HEK293 (cell line): ENCODE data around the gene KCTD10.

Experiments used
- CTCF ChIA-PET: fragments of 350-600 bp; formaldehyde crosslinking; extraction: SDS; loops from one replicate; lab custom pipeline; 2021; ENCODE audit warnings: antibody characterized with exemption; lab: Yijun Ruan, JAX
- POLR2A ChIA-PET: fragments of 300-600 bp; formaldehyde crosslinking; extraction: SDS; loops from one replicate; lab custom pipeline; 2020; ENCODE audit warnings: antibody characterized with exemption, inconsistent platforms; lab: Yijun Ruan, JAX
- H3K27ac ChIP-seq: fragments of 200-500 bp; sonication (Bioruptor generic); 2 replicates; pipeline ENCODE4 v1.5.1; 2014; ENCODE audit warnings: low read depth, low read length, control low read depth, inconsistent platforms; ENCODE audit errors: extremely low read depth
- H3K36me3 ChIP-seq, 2 experiments: fragments of 200-500 bp in 1 of 2; sonication (Bioruptor generic) in 1 of 2; 1 replicate in 1 of 2; 2 replicates in 1 of 2; pipeline ENCODE4 v1.5.1; 2014 to 2017; ENCODE audit warnings: inconsistent platforms in 2 of 2, low read length in 2 of 2; ENCODE audit not compliant: control insufficient read depth in 2 of 2, insufficient read depth in 1 of 2
- H3K4me1 ChIP-seq: fragments of 200-500 bp; sonication (Bioruptor generic); 2 replicates; pipeline ENCODE4 v1.5.1; 2014; ENCODE audit warnings: mild to moderate bottlenecking, low read length, inconsistent platforms; ENCODE audit not compliant: control insufficient read depth, insufficient read depth
- H3K4me3 ChIP-seq: 2 replicates; pipeline ENCODE4 v1.5.1; 2011; ENCODE audit warnings: low read depth, mild to moderate bottlenecking, control low read depth, low read length, moderate library complexity
- H3K9me3 ChIP-seq: fragments of 200-500 bp; sonication (Bioruptor generic); 2 replicates; pipeline ENCODE4 v1.5.1; 2014; ENCODE audit warnings: low read depth, low read length, inconsistent platforms; ENCODE audit not compliant: control insufficient read depth, insufficient read depth
- KLF9 ChIP-seq: fragments of 450-650 bp; formaldehyde crosslinking; IDR thresholded peaks from 2 replicates; pipeline ENCODE4 v1.5.1; 2016; ENCODE audit warnings: missing biosample characterization, missing genetic modification characterization, low read depth
- OSR2 ChIP-seq: fragments of 450-650 bp; formaldehyde crosslinking; IDR thresholded peaks from 2 replicates; pipeline ENCODE4 v1.5.1; 2016; ENCODE audit warnings: missing biosample characterization, missing genetic modification characterization
- PRDM1 ChIP-seq: fragments of 450-650 bp; formaldehyde crosslinking; IDR thresholded peaks from 2 replicates; pipeline ENCODE4; 2016; ENCODE audit warnings: missing biosample characterization, missing genetic modification characterization
- YY1 ChIP-seq: fragments of 450-650 bp; formaldehyde crosslinking; IDR thresholded peaks from 2 replicates; pipeline ENCODE4 v1.5.1; 2018; ENCODE audit warnings: missing biosample characterization, missing genetic modification characterization
- YY2 ChIP-seq: fragments of 450-650 bp; formaldehyde crosslinking; IDR thresholded peaks from 2 replicates; pipeline ENCODE4 v1.5.1; 2016; ENCODE audit warnings: missing biosample characterization, missing genetic modification characterization
- ZBTB21 ChIP-seq: fragments of 450-650 bp; formaldehyde crosslinking; IDR thresholded peaks from 2 replicates; pipeline ENCODE4 v1.5.1; 2017; ENCODE audit warnings: missing biosample characterization, missing genetic modification characterization
- ZIC2 ChIP-seq: fragments of 450-650 bp; formaldehyde crosslinking; IDR thresholded peaks from 2 replicates; pipeline ENCODE4 v1.5.1; 2016; ENCODE audit warnings: missing biosample characterization, missing genetic modification characterization
- ZNF114 ChIP-seq: fragments of 450-650 bp; formaldehyde crosslinking; IDR thresholded peaks from 2 replicates; pipeline ENCODE4 v1.5.0; 2017; ENCODE audit warnings: missing biosample characterization, missing genetic modification characterization
- ZNF175 ChIP-seq: fragments of 450-650 bp; formaldehyde crosslinking; IDR thresholded peaks from 2 replicates; pipeline ENCODE4 v1.5.1; 2016; ENCODE audit warnings: missing biosample characterization, missing genetic modification characterization
- ZNF521 ChIP-seq: fragments of 450-650 bp; formaldehyde crosslinking; IDR thresholded peaks from 2 replicates; pipeline ENCODE4 v1.5.1; 2017; ENCODE audit warnings: missing biosample characterization, mild to moderate bottlenecking, missing genetic modification characterization
- ZNF596 ChIP-seq: fragments of 450-650 bp; IDR thresholded peaks from 2 replicates; pipeline ENCODE4 v1.5.0; 2018; ENCODE audit warnings: missing biosample characterization, mild to moderate bottlenecking, missing genetic modification characterization, moderate library complexity
- ZNF654 ChIP-seq: fragments of 450-650 bp; formaldehyde crosslinking; IDR thresholded peaks from 2 replicates; pipeline ENCODE4 v1.5.1; 2016; ENCODE audit warnings: low read depth, missing biosample characterization, missing genetic modification characterization
- ZNF707 ChIP-seq: fragments of 450-650 bp; formaldehyde crosslinking; IDR thresholded peaks from 2 replicates; pipeline ENCODE4 v1.5.1; 2016; ENCODE audit warnings: missing biosample characterization, missing genetic modification characterization
- TF ChIP-seq, protein P1 (sequence below): fragments of 450-650 bp; formaldehyde crosslinking; conservative IDR thresholded peaks from 2 replicates; pipeline ENCODE4 v1.5.1; 2016; ENCODE audit warnings: low read depth, missing biosample characterization, missing genetic modification characterization
- TF ChIP-seq, protein P2 (sequence below): fragments of 450-650 bp; formaldehyde crosslinking; IDR thresholded peaks from 2 replicates; pipeline ENCODE4 v1.5.1; 2016; ENCODE audit warnings: missing biosample characterization, missing genetic modification characterization, borderline replicate concordance
- TF ChIP-seq, protein P3 (sequence below): fragments of 450-650 bp; formaldehyde crosslinking; IDR thresholded peaks from 2 replicates; pipeline ENCODE4 v1.5.1; 2016; ENCODE audit warnings: missing biosample characterization, missing genetic modification characterization, low read depth

KCTD10 gene

DNA sequence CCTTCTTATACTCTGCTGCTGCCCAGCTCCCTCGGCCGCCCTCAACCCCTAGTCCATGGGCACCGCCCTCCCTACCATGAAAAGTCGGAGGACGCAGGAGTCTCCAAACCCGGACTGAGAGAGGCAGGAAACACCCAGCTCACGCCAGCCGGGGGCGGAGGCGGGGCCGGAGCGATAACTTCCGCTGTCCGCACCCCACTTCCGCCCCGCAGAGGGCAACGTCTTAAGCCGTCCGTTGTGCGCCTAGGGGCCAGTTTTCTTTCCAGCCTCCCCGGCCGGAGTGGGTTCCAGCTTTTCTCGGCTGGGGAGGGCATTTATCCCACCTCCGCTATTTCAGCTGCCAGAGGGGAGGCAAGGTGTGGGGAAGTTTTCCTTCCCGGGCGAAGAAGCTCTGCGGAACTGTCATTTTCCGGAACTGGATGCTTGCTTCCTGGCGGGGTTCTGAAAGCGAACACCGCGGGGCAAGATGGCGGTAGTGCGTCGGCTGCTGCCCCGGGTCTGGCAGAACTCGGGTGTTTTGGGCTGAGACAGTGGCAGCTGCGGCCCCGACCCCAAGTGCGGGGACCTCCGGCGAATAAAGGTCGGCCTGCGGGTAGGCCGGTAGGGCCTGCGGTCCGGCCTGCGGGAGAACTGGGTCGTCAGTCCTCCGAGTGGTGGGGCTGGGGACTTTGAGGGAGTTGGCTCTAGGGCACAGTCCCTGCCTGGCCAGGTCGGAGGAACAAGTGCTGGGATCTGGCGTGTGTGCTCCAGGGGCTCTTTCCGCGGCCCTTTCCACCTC lies at the start of gene KCTD10, which contains the start of gene UBE3B (continued):
- TF ChIP-seq, protein P1, sequence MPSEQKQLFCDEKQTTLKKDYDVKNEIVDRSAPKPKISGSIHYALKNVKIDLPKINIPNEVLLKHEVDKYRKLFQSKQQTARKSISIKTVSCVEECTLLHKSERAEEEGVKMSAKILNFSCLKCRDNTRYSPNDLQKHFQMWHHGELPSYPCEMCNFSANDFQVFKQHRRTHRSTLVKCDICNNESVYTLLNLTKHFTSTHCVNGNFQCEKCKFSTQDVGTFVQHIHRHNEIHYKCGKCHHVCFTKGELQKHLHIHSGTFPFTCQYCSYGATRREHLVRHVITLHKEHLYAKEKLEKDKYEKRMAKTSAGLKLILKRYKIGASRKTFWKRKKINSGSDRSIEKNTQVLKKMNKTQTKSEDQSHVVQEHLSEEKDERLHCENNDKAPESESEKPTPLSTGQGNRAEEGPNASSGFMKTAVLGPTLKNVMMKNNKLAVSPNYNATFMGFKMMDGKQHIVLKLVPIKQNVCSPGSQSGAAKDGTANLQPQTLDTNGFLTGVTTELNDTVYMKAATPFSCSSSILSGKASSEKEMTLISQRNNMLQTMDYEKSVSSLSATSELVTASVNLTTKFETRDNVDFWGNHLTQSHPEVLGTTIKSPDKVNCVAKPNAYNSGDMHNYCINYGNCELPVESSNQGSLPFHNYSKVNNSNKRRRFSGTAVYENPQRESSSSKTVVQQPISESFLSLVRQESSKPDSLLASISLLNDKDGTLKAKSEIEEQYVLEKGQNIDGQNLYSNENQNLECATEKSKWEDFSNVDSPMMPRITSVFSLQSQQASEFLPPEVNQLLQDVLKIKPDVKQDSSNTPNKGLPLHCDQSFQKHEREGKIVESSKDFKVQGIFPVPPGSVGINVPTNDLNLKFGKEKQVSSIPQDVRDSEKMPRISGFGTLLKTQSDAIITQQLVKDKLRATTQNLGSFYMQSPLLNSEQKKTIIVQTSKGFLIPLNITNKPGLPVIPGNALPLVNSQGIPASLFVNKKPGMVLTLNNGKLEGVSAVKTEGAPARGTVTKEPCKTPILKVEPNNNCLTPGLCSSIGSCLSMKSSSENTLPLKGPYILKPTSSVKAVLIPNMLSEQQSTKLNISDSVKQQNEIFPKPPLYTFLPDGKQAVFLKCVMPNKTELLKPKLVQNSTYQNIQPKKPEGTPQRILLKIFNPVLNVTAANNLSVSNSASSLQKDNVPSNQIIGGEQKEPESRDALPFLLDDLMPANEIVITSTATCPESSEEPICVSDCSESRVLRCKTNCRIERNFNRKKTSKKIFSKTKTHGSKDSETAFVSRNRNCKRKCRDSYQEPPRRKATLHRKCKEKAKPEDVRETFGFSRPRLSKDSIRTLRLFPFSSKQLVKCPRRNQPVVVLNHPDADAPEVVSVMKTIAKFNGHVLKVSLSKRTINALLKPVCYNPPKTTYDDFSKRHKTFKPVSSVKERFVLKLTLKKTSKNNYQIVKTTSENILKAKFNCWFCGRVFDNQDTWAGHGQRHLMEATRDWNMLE (tag by site-specific recombination): peak; percentile 84
- TF ChIP-seq ZIC2 (tag by site-specific recombination) (peak; percentile 51), ZBTB21 (tag by site-specific recombination) (peak; percentile 84), YY2 (peak; percentile 100)

DNA sequence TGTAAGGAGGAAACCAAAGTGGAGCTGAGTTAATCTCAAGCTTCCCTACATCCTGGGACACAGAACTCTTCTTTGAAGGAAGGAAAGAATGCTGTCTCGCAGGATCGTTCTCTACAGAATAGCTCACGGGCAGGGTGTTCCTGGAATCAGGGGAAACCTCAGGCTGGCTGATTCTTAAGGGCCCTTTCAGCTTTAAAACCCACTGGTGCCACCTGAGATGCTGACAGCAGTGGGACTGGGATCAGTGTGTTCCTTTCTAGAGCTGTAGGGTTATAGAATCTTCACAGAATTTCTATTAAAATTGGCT lies 48.1 kb upstream of the KCTD10 start:
- POLR2A ChIA-PET: interaction anchor here (0.9 kb wide), 1 partner anchor 20 kb away, joined by 3 read pairs; no protein-coding TSS in a partner anchor
- H3K36me3 ChIP-seq: peaks cover 13 to 71% of the 10 kb centered on the region in 2 experiments; a peak in 2 of 3 replicates
- no peak overlapping the region for H3K4me3 ChIP-seq
- H3K4me1 ChIP-seq: no peaks in the 10 kb centered on the region
- no peak for TF ChIP-seq ZNF596 (tag by site-specific recombination)
- no peak for TF ChIP-seq OSR2 (tag by site-specific recombination)
- TF ChIP-seq YY1 (tag by site-specific recombination): no peak
- no peak for TF ChIP-seq ZNF175 (tag by site-specific recombination)
- no peak for TF ChIP-seq ZNF654 (tag by site-specific recombination)
- TF ChIP-seq ZNF114 (tag by site-specific recombination): no peak
- no peak for TF ChIP-seq PRDM1
- no peak for TF ChIP-seq ZNF707 (tag by site-specific recombination)
- TF ChIP-seq, protein P2, sequence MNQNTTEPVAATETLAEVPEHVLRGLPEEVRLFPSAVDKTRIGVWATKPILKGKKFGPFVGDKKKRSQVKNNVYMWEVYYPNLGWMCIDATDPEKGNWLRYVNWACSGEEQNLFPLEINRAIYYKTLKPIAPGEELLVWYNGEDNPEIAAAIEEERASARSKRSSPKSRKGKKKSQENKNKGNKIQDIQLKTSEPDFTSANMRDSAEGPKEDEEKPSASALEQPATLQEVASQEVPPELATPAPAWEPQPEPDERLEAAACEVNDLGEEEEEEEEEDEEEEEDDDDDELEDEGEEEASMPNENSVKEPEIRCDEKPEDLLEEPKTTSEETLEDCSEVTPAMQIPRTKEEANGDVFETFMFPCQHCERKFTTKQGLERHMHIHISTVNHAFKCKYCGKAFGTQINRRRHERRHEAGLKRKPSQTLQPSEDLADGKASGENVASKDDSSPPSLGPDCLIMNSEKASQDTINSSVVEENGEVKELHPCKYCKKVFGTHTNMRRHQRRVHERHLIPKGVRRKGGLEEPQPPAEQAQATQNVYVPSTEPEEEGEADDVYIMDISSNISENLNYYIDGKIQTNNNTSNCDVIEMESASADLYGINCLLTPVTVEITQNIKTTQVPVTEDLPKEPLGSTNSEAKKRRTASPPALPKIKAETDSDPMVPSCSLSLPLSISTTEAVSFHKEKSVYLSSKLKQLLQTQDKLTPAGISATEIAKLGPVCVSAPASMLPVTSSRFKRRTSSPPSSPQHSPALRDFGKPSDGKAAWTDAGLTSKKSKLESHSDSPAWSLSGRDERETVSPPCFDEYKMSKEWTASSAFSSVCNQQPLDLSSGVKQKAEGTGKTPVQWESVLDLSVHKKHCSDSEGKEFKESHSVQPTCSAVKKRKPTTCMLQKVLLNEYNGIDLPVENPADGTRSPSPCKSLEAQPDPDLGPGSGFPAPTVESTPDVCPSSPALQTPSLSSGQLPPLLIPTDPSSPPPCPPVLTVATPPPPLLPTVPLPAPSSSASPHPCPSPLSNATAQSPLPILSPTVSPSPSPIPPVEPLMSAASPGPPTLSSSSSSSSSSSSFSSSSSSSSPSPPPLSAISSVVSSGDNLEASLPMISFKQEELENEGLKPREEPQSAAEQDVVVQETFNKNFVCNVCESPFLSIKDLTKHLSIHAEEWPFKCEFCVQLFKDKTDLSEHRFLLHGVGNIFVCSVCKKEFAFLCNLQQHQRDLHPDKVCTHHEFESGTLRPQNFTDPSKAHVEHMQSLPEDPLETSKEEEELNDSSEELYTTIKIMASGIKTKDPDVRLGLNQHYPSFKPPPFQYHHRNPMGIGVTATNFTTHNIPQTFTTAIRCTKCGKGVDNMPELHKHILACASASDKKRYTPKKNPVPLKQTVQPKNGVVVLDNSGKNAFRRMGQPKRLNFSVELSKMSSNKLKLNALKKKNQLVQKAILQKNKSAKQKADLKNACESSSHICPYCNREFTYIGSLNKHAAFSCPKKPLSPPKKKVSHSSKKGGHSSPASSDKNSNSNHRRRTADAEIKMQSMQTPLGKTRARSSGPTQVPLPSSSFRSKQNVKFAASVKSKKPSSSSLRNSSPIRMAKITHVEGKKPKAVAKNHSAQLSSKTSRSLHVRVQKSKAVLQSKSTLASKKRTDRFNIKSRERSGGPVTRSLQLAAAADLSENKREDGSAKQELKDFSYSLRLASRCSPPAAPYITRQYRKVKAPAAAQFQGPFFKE (tag by site-specific recombination): no peak
- TF ChIP-seq, protein P3, sequence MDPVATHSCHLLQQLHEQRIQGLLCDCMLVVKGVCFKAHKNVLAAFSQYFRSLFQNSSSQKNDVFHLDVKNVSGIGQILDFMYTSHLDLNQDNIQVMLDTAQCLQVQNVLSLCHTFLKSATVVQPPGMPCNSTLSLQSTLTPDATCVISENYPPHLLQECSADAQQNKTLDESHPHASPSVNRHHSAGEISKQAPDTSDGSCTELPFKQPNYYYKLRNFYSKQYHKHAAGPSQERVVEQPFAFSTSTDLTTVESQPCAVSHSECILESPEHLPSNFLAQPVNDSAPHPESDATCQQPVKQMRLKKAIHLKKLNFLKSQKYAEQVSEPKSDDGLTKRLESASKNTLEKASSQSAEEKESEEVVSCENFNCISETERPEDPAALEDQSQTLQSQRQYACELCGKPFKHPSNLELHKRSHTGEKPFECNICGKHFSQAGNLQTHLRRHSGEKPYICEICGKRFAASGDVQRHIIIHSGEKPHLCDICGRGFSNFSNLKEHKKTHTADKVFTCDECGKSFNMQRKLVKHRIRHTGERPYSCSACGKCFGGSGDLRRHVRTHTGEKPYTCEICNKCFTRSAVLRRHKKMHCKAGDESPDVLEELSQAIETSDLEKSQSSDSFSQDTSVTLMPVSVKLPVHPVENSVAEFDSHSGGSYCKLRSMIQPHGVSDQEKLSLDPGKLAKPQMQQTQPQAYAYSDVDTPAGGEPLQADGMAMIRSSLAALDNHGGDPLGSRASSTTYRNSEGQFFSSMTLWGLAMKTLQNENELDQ (tag by site-specific recombination): no peak
- TF ChIP-seq KLF9 (tag by site-specific recombination): no peak
- no peak for TF ChIP-seq ZNF521 (tag by site-specific recombination)
- CTCF ChIA-PET: interaction anchor here (0.5 to 2.0 kb wide), 3 partner anchors 50 to 250 kb away, joined by 3 to 7 read pairs (median 4); no protein-coding TSS in a partner anchor
- H3K27ac ChIP-seq: no peak overlapping the region
- H3K9me3 ChIP-seq: no peaks in the 10 kb centered on the region
